BJ (cell line): Measurements from ENCODE around the gene SPTLC1. TPM values are rescaled to one million over a fixed set of nuclear protein-coding genes. Genes with fewer than 3 reads are reported as not detected.

Experiments used
- CTCF ChIA-PET: fragments of 350-600 bp; formaldehyde crosslinking; extraction: SDS; loops from one replicate; lab custom pipeline; 2021; ENCODE audit warnings: antibody characterized with exemption, inconsistent platforms; lab: Yijun Ruan, JAX
- POLR2A ChIA-PET: fragments of 300-600 bp; sonication (Branson Sonifier 250); formaldehyde crosslinking; extraction: SDS; loops from one replicate; lab custom pipeline; 2021; ENCODE audit warnings: antibody characterized with exemption; lab: Charles Lee
- DNase-seq: peaks from one replicate; pipeline ENCODE4 v3.0.0-alpha.2; 2011; ENCODE audit warnings: low read depth
- H3K27me3 ChIP-seq: 2 replicates; pipeline ENCODE4 v1.6.0; 2011; ENCODE audit warnings: low read length; ENCODE audit not compliant: control insufficient read depth, insufficient read depth
- H3K36me3 ChIP-seq: 2 replicates; pipeline ENCODE4 v1.5.1; 2011; ENCODE audit warnings: low read length; ENCODE audit not compliant: control insufficient read depth, insufficient read depth
- H3K4me3 ChIP-seq: 2 replicates; pipeline ENCODE4 v1.5.1; 2011; ENCODE audit warnings: low read depth, mild to moderate bottlenecking, control low read depth, low read length
- CTCF ChIP-seq: IDR thresholded peaks from 2 replicates; pipeline ENCODE4 v1.5.1; 2011; ENCODE audit warnings: low read depth, mild to moderate bottlenecking, control low read depth, inconsistent platforms, low read length, moderate library complexity; ENCODE audit not compliant: insufficient read depth
- polyA plus RNA-seq: library from polyadenylated mRNA; depleted of rRNA; stranded (reverse); fragments of >200 nt; gene quantifications from 2 replicates; pipeline ENCODE4 v1.2.3, GENCODE V29; 2011

The SPTLC1 gene
- polyA plus RNA-seq, 1 experiment: 102 TPM

GRCh38 chr9:92048924-92049625 is 66.1 kb downstream of the SPTLC1 start:
- ChIA-PET POLR2A (no interaction called here), CTCF (no interaction called here)
- Histone ChIP-seq H3K36me3 (peaks cover 6% of the 10 kb centered on the region), H3K4me3 (no peak overlapping the region), H3K27me3 (no peaks in the 10 kb centered on the region)
- DNase-seq: no peak
- TF ChIP-seq CTCF: no peak

- Histone ChIP-seq H3K36me3 (peaks cover 13% of the 10 kb centered on the region), H3K27me3 (no peaks in the 10 kb centered on the region), H3K4me3 (no peak overlapping the region)
- ChIA-PET POLR2A (no interaction called here), CTCF (no interaction called here)
- DNase-seq: no peak
- TF ChIP-seq CTCF: no peak
Measured at GRCh38 chr9:92047500-92047899, 67.7 kb downstream of the SPTLC1 start.

- peaks cover 14% of the 10 kb centered on the region for H3K36me3 ChIP-seq
- no peak for DNase-seq
- no peak overlapping the region for H3K4me3 ChIP-seq
- H3K27me3 ChIP-seq: no peaks in the 10 kb centered on the region
- CTCF ChIA-PET: interaction anchor here (1.0 to 1.3 kb wide), 3 partner anchors 8 to 92 kb away, joined by 3 to 4 read pairs (median 4); no protein-coding TSS in a partner anchor
- POLR2A ChIA-PET: no interaction called here
- TF ChIP-seq CTCF: no peak
Measured at GRCh38 chr9:92046676-92047075, 68.5 kb downstream of the SPTLC1 start.

GRCh38 chr9:92044936-92045335 is 70.3 kb downstream of the SPTLC1 start:
- Histone ChIP-seq H3K27me3 (no peaks in the 10 kb centered on the region), H3K36me3 (peaks cover 14% of the 10 kb centered on the region), H3K4me3 (no peak overlapping the region)
- ChIA-PET POLR2A (no interaction called here), CTCF (no interaction called here)
- TF ChIP-seq CTCF: no peak
- DNase-seq: no peak

- ChIA-PET POLR2A (no interaction called here), CTCF (no interaction called here)
- DNase-seq: no peak
- H3K4me3 ChIP-seq: no peak overlapping the region
- H3K36me3 ChIP-seq: peaks cover 20% of the 10 kb centered on the region
- no peak for TF ChIP-seq CTCF
- no peaks in the 10 kb centered on the region for H3K27me3 ChIP-seq
Measured at GRCh38 chr9:92043002-92043401, 72.2 kb downstream of the SPTLC1 start.
